A204.1 (cell line): ENCODE results near the gene LRRC17.

Experiments
- FAIRE-seq: peaks from 2 replicates; lab custom pipeline; 2012; peaks lifted over from hg19 to GRCh38; lab: Jason Lieb, UNC

The LRRC17 gene

DNA sequence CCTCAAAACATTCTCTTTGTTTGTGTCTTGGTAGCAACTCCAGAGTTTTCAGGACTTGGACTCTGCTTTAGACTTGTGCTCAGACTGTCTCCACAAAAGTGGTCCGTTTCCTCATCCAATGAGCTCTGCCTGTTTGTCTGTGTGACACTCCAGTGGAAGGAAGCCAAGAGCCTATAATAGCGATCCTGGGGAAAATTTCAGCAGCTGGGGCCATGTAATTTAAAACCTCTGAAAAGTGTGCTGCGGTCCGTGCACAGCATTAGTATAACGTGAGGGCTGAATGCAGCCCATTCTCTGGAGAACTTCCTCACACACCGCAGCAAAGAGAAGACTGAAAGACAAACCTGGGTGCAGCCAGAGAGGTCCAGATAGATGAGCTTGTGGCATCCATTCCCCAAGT lies at the start of gene LRRC17:
TSS of gene LRRC17 (plus strand) at position 259 of the 400 bp plus-strand sequence. CDS start 20,914 bp downstream, outside the sequence.
- FAIRE-seq: no peak

DNA sequence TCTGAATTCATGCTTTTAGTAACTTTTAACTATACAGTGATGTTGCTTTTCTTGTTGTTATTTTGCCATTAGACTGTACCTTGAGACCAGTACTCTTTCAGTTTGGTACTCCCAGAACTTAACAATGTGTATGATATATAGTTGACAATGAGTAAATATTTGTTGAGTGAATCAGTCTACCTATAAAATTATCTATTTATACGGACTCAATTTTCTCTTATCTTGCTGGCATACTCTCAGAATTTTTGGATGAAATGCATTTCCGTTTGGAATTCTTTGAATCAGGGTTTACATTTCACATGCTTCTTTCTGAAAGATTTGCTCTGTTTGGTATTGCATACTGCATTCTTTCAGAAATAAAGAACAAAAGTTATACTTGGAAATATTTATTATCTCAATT lies 47.8 kb upstream of the LRRC17 start:
- no peak for FAIRE-seq

- no peak for FAIRE-seq
Measured at GRCh38 chr7:102866535-102867215, 46.1 kb upstream of the LRRC17 start.

DNA sequence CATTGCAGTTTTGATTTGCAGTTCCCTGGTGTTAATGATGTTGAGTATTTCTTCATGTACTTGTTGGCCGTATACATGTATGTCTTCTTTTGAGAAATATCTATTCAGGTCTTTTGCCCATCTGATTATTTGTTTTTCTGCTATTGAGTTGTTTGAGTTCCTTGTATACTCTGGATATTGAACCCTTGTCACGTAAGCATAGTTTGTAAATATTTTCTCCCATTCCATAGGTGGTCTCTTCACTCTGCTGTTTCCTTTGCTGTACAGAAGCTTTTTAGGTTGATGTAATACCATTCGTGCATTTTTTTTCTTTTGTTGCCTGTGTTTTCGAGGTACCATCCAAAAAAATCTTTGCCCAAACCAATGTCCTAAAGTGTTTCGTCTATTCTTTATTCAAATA lies 43.6 kb upstream of the LRRC17 start:
- FAIRE-seq: no peak

GRCh38 chr7:102872460-102872859 lies 40.3 kb upstream of the LRRC17 start:
- FAIRE-seq: no peak

GRCh38 chr7:102873470-102874165 lies 39.2 kb upstream of the LRRC17 start:
- FAIRE-seq: no peak

DNA sequence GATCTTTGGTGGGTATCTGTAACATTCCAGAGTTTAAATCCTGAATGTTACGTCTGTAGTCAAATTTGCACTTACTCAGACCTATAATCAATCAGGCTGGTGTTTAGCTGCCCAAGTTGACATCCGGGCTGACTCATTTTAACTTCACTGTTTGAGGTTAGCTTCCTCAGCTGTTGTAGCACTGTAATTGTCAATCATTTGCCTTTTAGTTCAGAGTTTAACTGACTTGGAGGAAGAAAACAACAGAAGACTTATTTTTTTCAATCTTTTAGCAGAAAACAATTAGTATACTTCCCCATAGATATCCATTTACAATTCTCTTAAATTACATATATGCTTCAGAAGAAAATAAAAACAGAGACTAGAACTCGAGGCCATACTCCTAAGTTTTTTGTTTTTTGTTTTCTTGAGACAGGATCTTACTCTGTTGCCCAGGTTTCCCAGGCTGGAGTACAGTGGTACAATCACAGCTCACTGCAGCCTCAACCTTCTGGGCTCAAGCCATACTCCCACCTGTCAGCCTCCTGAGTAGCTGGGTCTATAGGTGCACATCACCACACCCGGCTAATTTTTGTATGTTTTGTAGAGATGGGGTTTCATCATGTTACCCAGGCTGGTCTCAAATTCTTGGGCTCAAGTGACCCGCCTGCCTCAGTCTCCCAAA lies 38.5 kb upstream of the LRRC17 start:
- no peak for FAIRE-seq

DNA sequence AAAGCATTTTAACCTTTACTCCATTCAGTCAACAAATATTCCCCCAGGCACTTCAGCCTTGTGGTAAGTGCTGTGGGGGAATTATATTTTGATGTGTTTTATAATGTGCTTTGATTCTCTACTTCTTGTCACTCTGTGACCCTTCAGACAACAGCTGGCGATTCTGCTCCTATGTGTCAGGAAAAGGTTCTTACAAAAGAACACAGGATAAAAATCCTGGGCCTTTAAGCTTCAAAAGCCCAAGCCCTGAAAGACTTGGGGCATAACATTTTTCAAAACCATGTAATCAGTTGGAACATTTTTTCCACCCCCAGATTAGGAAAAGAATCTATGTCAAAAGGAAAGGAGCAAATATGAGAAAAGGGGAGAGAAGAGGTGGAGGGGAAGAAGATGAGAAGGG lies 37.8 kb upstream of the LRRC17 start:
- no peak for FAIRE-seq

- FAIRE-seq: no peak
Measured at GRCh38 chr7:102875700-102876295, 37.0 kb upstream of the LRRC17 start.

DNA sequence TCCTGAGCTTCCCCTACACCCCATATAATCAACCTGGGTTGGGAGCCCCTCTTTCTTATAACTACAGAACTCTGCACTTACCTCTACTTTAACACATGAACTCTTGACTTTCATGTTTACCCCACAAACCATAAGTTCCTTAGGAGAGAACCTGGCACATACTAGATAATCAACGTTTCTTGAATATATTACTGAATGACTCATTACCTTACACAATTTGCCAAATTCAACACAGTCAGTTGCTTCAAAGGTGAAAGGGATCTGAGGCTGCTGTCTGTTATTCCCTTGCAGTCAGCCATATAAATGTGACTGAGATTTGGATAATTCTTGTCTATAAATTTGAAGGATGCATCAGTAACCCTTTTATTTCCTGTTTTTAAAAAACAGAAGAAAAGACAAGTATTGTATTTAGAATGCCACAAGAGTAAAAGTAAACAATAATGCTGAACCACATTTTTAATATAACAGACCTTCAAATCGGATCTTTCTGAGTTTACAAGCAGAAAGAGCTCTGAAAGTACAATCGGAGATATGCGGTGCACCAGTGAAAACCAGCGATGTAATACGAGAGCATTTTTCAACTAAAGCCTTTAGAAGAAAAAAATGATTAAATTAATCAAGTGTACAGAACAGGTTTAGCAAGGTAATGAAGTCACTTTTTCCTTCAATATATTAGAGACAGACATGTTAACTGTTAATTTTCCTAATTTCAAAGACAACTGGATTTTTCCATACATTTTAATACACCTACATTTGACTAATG lies 29.5 kb upstream of the LRRC17 start:
- FAIRE-seq: no peak

DNA sequence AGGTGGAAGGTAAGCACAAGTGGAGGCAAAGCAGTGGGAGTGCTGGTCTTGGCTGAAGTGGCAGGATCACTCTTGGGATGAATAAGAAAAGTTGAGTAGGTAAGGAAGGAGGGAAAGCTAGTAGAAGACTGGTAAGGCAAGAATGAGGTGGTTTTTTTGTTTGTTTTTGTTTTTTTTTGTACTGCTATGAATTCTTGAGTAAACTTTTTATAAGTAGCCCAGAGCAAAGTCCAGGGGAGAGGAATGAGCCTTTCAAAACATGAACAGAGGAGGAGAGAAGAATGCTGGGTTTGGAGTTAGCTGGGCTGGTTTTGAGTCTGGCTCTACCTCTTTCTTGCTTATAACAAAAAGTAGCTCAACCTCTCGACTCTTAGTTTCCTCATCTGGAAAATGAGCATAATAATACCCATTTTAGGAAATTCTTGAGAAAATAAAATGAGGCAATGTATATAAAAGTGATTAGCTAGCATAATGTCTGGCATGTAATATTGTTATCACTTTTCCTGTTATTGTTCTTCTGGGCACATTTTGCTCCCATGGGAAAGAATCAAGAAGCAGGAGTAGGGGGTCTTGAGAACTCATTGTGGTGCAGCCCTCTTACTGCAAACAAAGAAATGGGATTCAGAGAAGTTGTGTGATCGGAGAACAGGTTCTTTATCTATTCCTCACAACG lies 24.1 kb upstream of the LRRC17 start:
- no peak for FAIRE-seq

DNA sequence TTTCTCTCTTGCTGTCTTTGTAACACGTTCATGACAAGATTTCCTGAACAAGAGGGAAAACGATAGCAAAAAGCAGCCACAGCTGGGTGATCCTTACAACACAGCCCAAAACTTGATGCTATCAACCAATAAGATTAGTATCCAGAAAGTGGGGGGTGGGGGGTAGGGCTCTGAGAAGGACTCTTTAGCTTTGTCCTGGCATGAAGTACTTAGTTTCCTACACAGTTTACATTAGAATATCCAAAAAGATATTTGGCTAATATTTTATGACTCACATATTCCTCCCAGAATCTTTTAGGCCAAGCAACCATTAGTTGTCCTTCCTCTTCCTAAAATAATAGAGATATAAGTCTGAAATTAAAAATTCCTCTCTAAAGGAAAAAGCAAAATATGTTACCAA lies 22.9 kb upstream of the LRRC17 start:
- no peak for FAIRE-seq

DNA sequence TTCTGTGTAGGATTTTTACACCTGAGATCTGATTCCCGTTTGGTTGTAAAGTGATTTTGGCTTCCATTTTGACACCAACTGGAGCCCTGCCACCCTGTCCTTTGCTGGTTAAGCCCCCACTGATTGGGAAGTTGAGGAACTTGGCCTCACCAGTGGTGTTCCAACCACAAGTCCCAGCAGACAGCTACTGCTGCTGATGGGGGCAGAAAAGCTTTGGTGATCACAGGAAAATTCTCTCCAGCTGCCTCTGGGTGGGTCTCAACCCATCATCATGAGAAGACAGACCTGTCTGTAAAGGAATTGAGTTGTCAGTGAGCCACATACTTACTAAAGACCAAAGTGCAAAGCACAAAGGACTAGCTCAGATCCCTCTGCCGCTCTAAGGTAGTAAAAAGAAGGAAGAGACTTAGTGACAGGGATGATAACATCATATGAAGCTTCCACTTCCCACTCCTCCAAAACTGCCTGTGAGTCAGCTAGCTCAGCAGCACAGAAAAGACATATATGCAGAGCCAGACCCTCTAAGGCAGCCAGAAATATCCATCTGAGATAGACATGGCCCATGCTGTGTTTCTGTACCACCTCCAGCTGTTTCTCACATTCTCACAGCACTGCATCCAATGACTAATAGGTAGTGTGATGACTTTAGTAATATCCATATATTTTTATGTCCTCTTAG lies 22.4 kb upstream of the LRRC17 start:
- no peak for FAIRE-seq

DNA sequence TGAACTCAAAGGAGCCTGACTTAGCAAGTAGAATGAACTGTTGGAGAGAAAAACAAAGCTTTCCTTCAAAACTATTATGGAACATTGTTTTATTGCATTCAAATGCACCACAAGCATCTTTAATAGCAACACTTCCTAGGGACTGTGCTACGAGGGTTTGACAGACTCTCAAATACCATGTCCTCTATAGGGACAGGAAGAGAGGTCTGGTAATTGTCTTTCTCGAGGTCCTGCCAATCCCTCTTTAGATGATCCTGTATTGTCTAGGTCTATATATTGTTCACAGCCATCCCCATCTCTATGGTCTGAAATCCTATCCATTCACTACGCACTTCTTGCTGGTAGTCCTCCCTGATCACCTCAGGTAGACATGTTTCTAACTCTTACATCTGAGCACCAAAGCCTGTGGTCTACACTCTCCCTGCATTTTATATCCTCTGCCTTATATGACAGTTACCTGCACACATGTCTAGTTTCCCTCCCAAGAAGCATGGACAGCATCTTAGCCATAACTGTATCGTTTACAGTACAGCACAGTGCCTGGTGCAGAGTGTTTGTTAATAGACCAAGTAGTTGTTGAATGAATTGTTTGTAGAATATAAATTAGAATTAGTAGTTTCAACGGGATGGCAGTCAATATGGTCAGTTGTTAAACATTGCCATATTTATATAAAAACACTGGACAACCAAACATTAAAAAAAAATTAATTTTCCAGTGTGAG lies 21.7 kb upstream of the LRRC17 start:
- no peak for FAIRE-seq

- FAIRE-seq: no peak
Measured at GRCh38 chr7:102891693-102892261, 21.0 kb upstream of the LRRC17 start.

DNA sequence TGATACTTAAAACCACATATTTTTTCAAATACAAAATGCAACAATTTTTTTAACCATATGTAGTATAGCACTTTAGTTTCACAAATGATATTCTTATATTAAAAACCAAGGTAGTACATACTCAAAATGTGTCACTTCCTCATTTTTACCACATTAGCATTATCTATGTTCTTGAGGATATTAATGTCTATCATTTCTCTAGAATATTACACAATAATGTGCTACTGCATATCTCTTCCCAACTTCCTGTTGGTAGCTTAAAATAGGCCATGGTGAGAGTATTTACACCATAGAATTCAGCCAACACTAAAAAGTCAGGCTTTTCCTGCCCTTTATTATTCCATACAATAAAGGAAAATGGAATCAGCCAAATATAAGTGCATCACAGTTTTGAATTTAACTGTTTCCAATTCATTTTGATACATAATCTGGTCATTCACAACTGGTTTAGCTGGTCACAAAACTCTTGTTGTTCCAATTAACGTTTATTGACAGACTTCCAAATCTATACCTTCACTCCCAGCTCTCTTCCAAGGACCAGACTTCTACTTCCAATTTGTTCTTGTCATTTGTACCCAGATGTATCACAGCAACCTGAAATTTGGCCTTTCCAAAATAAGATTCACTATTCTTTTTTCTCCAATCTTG lies 20.0 kb upstream of the LRRC17 start:
- FAIRE-seq: no peak

DNA sequence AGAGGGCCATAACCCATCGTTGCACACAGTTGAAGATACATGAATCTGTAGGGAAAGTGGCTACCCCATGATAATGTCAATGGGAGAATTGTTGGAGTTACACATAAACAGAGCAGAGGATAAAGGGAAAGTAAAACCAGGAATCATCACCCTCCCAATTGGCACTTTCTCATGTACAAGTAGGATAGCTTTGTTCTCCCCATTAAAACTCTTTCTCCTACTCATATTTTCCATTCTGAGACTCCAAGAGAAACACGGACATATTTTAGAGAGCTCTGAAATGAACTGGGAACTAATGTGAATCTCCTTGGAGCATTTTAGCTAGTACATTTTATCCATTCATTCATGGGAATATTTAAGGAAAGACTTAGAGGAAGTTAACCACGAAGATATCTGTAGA lies 17.2 kb upstream of the LRRC17 start:
- FAIRE-seq: no peak

GRCh38 chr7:102896585-102896984 lies 16.2 kb upstream of the LRRC17 start:
- no peak for FAIRE-seq

DNA sequence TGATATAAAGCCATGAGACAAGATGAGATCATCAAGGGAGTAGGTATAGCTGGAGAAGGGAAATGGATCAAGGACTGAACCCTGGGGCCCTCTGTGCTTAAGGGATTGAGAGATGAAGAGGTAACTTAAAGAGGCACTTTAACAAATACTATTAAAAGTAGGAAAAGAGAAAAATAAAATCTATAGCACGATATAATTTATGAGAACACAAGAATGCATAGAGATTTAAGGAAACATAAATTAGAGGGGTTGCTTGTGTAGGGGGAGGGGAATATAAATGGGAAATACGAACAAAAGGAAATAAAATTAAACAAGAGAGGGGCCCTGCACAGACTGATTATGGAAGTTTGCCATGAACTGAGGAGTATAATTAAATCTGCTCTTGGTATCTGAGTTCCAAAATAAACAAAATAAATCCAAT lies 15.6 kb upstream of the LRRC17 start:
- FAIRE-seq: no peak
